Endometrial microvascular endothelial cells (primary cell): ENCODE measurements around the gene ARL13B. TPM values are rescaled to one million over a fixed set of nuclear protein-coding genes. Genes with fewer than 3 reads are reported as not detected.
"Not testable (repeated sequence)": the region's sequence is repeated elsewhere in the genome, so short reads cannot be mapped to it uniquely, and the experiment has no call there.

Experiments used
- in situ Hi-C: cut with HindIII; loops from 2 replicates; pipeline ENCODE4 v1.10.0; 2017; ENCODE audit warnings: low sequenced_read_pairs, low pct_unique_long_range_greater_than_20kb; ENCODE audit errors: inconsistent ontology term
- total RNA-seq: library from RNA; depleted of rRNA; stranded (reverse); fragments of >200 nt; gene quantifications from one replicate; pipeline ENCODE4 v1.2.3, GENCODE V29; 2015; ENCODE audit errors: inconsistent ontology term

ARL13B gene
- total RNA-seq, 1 donor from 2014 or later: 5.3 TPM

DNA sequence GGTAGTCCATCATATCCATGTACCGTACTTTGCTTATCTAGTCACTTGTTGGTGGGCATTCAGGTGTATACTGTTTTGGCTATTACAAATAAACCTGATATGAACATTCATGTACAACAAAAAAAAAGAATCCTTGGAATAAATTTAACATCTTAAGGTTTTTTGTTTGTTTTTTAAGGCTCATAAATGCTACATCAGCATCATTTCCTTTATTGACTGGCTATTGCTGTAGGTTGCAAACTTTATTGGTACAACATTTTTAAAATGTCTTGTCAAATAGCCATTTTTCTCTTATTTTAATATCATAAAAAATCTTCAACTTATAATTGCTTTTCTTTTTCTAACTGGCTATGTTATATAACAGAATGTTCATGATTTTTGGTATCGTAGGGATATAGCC is 66.6 kb downstream of the ARL13B start:
- in situ Hi-C loops: no loop called here

DNA sequence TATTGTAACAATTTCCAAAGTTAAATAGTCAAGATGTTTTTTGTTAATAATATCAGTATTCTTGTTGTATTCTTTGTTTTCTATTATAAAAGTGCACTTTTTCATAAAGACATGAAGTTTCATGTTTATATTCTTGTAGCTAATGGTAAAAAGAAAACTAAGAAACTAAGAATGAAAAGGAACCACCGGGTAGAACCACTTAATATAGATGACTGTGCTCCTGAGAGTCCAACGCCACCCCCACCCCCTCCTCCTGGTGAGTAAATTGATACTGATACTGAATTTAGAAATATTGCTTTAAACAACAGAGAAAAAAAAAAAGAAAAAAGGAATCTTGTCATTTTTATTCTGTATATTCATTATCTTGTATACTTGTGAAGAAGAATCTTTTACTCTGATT is 69.3 kb downstream of the ARL13B start:
- in situ Hi-C loops: no loop called here

DNA sequence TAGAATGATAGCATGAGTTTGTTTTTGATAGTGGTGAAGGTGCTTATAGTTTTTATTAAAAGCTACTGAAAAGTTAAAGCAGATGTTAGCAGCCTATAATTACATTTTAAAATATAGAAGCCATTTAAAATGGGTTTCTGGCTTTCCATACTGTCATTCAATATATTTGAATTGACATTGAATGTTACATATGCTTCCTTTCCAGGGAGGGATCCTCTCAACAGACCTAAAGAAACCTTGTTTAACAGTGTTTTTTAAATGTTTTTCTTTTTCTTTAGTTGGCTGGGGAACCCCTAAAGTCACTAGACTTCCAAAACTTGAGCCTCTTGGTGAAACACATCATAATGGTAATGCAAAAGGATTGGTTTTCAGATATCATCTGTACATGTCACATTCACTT is 70.6 kb downstream of the ARL13B start:
- in situ Hi-C loops: no loop called here

DNA sequence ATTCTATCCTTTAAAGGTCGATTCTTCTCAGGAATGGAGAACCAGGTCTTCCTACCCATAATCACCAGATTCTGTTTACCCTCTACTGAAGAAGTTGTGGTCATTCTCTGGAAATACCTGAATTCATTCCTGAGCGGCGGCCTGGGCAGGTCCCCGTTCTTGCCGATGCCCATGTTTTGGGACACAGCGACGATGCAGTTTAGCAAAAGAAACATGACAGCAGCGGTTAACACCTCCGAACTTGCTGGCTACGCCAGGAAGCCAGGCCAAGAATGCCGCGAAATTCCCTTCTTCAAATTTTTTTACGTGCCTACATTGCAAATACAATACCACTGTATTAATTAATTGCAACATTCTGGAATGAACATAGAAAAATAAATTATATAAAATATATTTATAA is 81.3 kb downstream of the ARL13B start:
- in situ Hi-C loops: no loop called here

DNA sequence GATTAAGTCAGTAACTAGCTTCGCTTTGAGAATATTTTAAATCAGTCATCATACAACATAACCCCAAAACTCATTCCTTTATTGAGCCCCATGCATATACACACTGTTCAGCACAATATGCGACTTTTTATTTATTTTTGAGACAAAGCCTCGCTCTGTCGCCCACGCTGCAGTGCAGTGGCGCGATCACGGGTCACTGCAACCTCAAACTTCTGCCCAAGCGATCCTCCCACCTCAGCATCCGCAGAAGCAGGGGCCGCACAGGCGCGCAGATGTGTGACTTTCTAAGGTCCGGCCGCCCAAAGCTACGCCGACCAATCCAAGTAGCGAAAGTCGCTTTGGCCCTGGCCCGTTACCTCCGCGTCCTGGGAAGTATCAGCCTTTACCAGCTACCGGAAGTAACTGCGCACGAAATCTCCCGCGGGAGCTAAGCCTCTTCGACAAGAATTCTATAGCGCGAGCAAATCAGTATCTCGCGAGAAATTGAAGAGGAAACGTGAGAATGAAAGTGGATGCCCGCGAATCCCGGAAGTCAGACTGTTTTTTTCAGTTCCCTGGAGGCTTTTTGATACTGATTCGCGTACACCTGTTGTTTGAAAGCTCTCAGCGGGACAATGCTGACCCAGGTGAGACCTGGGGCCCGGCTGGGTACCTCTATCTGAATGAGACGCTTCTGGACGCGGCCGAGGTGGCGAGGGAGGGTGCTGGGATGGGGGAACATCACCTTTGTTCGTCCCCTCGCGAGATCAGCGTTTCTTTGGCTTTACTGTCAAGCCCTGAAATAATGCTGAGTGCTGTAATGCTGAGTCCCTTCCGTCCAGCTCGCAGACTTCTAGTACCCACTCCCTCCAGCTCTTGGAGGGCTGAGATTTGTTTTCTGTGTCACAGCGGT is 82.8 kb downstream of the ARL13B start, which contains the start of the genes DHFR2 and NSUN3:
Gene DHFR2 (minus strand): TSS at position 404 of the 892 bp plus-strand sequence. CDS start 1,405 bp downstream, outside the sequence.
Gene NSUN3 (plus strand): TSS at position 549 of the 892 bp plus-strand sequence. CDS start 66 bp downstream, at position 615.
- in situ Hi-C loops: no loop called here

DNA sequence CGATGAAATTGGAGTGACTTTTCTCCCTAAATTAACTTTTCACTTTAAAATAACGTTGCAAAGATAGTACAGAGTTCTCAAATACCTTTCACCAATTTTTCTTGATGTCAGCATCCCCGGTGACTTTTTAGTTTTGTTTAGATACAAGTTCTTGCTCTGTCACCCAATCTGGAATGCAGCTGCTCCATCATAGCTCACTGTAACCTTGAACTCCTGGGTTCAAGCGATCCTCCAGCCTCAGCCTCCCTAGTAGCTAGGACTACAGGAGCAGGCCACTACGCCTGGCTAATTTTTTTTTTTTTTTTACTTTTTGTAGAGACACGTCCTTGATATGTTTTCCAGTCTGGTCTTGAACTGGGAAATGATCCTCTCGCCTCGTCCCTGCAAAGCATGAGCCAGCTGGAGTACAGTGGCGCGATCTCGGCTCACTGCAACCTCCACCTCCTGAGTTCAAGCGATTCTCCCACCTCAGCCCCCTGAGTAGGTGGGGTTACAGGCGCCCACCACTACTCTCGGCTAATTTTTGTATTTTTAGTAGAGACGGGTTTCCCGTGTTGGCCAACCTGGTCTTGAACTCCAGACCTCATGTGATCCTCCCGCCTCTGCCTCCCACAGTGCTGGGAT is 83.7 kb downstream of the ARL13B start:
- in situ Hi-C loops: no loop called here

DNA sequence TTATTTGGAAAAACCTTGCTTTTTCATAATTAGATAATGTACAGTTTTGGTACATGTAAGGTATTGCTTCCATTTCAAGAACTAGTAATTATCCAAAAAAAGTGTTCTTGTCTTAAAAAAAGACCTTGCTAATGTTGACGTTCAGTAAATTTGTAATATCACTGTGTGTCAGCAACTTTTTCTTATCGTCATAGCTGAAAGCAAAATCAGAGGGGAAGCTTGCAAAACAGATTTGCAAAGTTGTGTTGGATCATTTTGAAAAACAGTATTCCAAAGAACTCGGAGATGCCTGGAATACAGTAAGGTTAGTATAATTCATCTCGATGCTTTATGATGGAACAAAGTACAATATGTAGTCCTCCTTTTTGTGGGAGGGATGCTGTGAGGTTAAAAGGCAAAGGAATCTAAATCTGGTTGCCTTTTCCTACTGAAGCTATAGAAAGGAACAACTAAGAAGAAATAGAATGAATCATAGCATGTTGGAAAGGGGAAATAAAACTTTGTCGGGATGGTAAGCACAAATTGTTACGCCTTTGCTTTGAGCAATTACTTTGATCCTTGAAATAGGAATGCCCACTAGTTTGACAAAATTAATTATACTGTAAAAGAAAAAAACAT is 84.4 kb downstream of the ARL13B start:
- in situ Hi-C loops: no loop called here

DNA sequence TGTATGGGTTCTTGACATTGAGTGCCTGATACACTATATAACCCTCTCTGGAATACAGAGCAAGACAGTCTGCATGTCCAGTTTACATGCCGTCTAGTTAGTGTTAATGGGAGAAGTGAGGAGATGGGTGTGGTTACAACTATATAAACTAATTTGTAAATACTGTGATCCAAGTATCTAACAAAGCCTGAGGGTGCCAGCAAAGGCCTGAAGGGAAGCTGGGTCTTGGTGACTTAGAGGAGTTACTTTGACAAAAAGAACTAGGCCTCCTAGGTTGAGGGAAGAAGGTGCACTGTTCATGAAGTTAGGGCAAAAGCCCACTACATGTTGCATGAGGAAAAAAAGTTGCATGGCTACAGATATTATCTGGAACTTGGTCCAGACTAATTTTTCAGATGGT is 85.2 kb downstream of the ARL13B start:
- in situ Hi-C loops: no loop called here

DNA sequence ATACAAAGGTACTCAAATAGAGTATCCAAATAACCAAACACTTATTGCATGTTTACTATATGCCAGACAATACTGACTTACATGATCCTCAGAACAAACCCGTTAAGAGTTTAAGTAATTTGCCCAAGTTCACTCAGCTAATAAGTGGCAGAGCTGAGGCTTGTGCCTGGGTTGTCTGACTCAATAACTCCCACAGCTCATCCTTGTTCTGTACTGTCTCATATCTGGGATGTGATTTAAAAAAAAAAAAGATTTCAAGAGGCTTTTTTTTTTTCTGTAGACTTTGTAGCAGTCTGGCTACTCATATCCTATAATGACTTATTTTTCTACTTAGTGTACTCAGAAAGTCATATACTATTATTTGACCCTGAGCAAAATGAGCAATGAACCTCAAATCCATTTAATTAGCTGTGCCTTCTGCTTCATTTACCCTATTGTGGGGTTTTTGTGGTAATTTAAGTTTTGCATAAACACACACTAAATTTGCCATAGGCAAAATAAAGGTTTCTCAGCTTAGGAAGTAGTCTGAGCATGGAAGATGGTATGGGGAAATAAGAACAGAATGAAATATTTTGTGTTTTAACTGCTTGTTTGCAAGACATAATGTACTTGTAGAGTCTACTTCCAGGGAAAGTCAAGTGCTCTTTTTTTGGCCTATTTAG is 86.0 kb downstream of the ARL13B start:
- in situ Hi-C loops: no loop called here

DNA sequence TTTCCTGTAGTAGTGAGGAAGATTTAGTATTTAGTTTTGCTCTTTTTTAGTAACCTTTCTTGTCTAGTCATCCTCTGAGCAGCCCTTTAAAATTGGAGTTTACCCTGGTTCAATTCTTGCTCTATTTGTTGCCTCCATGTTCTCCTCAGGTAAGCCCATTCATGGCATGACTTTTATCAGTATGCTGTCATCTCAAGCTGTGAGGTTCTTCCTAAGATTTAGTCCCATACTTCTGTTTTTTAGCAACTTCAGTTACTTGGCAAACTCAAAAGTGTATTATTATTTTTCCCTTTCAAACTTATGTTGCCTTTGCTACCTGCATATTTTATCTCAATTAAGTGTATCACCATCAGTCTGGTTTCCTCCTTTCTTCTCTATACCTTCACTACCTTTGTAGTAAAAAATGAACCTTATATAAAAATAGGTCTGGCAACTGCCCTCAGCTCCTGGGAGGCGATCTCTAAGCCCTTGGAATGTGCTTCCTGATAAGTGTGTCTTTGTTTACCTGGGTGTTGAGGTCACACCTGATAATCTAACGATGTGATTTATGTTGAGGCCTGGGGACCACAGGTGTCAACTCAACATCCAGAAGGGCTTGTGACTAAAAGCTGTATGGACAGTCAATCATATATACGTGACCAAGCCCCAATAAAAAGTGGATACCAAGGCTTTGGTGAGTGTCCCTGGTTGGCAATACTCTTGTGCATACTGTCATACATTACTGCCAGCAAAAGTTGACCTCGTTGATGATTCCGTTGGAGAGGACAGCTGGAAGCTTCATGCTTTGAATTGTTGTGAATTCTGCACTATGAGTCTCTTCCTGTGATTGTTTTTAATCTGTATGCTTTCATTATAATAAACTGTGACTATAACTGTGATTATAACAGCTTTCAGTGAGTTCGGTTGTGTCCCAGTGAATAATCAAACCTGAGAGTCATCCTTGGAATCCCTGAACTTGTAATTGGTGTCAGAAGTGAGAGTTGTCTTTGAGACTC is 86.8 kb downstream of the ARL13B start:
- in situ Hi-C loops: no loop called here

DNA sequence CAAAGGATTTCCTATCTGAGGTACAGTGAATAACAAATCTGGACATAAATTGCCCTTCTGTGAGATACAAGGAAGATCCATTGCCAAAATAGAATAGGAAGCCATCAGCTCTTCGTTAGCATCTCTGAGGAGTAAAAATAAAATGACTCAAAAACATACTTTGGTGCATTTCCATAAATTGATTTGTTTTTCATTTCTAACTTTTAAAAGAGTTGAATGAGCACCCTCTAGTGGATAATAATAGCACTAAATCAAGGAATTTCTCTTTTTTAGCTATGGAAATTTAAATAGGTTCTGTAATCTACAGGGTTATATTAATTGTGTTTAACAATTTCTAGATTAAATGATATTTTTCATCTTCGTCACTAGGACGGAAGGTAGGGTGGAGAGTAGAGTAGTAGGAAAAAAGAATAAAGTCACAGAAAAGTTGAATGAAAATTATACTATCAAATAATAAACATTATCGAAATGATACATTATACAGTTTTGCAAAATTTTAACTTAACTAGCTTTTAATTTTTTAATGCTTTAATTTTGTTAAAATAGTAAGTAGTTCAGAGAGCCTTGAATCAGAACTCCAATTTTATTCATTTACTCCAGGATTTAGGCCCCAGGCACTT is 89.3 kb downstream of the ARL13B start:
- in situ Hi-C loops: no loop called here

DNA sequence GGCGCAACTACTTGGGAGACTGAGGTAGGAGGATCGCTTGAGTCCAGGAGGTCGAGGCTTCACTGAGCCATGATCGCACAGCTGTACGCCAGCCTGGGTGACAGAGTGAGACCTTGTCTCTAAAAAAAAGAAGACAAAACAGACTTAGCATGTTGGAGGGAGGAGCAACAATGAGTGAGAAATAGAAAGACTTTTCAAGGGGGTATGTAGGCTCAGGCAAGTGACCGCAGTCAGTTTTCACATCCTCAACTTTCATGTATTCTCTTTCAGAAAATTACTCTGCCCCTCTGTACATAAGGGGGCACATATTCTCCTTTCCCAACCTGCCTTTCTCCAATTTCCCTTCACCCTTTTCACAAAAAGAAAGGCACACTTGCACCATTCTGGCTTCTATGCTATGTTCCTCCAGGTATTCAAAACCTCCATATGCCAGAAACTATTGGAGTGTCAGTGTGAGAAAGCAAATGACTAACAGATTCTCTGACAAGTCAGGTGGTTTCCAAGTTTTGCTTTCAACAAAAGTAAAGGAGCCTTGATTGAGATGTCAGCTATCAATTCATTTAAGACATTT is 90.5 kb downstream of the ARL13B start:
- in situ Hi-C loops: no loop called here

DNA sequence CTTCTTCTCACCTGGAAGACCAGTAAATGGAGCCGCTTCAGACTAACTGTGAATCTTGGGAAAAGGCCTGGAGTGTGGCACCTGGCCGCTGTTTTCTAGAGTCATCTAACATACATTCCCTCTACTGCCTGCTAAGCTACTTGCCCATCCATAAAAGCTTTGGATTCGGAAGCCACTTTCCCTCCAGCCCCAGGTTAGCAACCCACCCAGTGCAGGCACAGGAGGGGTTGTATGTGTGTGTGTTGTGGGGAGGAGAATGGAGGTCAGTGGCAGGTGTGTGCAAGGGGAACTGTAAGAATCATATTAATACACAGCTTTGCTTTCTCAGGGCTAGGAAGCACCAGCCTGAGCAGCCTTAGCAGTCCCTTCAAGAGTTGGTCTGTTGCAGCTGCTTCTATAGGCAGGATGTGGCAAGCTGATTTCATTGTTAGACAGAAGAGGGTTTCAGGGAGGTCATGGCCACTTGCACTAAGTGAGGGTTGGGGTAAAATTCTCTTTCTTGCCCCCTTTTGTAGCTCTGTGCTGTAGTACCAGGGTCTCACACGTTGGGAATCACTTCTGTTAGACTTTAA is 91.8 kb downstream of the ARL13B start:
- in situ Hi-C loops: no loop called here

DNA sequence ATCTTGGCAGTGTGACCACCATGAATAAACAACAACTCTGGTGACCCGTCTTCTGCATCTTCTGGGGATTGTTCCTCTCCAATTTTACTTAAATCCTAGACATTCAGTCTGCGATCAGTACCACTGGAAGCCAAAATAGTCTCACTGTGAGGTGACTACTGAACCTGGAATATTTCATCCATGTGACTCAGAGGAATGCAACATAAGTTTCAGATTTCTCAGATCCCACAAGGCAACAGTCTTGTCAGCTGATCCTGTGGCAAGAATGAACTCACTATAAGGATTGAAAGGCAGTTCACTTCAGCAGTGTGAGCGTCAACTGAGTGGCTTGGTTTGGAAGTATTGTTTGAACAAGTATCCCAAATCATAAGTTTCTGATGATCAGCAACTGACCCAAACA is 96.1 kb downstream of the ARL13B start:
- in situ Hi-C loops: no loop called here

DNA sequence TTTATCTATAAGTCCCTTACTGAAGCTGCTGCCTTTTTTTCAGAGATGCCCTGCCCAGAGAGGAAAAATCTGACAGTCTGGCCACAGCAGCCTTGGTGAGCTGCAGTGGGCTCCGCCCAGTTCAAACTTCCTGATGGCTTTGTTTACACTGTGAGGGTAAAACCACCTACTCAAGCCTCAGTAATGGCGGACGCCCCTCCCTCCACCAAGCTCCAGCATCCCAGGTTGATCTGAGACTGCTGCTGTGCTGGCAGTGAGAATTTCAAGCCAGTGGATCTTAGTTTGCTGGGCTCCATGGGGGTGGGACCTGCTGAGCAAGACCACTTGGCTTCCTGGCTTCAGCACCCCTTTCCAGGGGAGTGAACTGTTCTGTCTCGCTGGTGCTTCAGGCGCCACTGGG is 100.6 kb downstream of the ARL13B start:
- in situ Hi-C loops: not testable (repeated sequence)

DNA sequence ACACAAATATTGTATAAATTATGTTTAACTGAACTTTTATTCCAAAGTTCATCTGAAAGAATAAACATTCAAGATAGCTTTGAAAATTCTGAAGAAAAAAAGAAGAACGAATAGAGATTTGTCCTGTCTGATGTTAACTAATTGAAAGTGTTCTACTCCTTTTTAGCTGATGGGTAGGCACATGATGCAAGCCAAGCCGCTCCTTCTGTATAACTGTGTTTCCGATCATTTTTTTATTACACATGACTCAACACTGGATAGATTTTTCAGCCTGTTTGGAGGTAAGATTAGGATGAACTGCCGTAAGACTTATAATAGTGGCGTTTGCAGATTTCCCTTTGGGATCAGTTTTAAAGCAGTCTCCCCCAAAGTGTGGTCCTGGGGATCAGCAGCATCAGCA is 101.9 kb downstream of the ARL13B start:
- in situ Hi-C loops: no loop called here

DNA sequence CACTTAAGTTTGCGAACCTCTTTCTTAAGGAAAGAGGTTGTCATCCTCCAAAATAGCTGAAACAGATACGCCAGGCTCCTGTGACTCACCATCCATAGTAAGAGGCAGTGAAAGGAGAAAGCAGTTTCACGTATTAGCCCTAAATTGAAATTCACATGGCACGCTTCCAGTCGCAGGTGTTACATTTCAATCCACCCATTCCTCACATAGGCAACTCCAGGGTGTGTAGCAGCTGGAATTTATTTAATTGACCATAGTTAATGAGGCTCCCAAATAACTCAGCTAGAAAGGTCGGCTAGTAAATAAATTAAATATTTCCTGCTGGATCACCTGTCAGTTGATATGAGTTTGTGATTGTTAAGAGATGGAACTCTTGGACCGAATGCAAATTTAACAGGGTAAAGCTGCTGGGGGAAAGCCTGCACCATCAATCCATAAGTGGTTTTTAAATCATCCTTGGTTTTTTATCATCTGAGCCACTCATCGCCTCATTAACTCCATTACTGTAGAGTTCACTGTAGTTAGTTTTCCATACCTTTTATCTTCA is 102.5 kb downstream of the ARL13B start:
- in situ Hi-C loops: no loop called here
